ACC112 (cell line): ENCODE results near the gene TGFBR3.
A peak's percentile ranks its signal among the peaks of the same experiment; 100 is the strongest.

Experiments used
- H2AFZ ChIP-seq: fragments of 200-600 bp; sonication (generic); one replicate; pipeline ENCODE4 v1.6.0; 2017; ENCODE audit warnings: antibody characterized with exemption, low read length; ENCODE audit not compliant: unreplicated experiment
- H3K27ac ChIP-seq: fragments of 200-600 bp; sonication (generic); 2 replicates; pipeline ENCODE4 v1.5.1; 2014; ENCODE audit warnings: low read depth, mild to moderate bottlenecking, antibody characterized with exemption, low read length, moderate library complexity
- H3K27me3 ChIP-seq: fragments of 200-600 bp; sonication (generic); 2 replicates; pipeline ENCODE4 v1.6.1; 2014; ENCODE audit warnings: mild to moderate bottlenecking, antibody characterized with exemption, low read length, moderate library complexity, mixed read lengths; ENCODE audit not compliant: insufficient read depth
- H3K36me3 ChIP-seq: fragments of 200-600 bp; sonication (generic); 2 replicates; pipeline ENCODE4 v1.6.1; 2016; ENCODE audit warnings: mild to moderate bottlenecking, antibody characterized with exemption, low read length, moderate library complexity, mixed read lengths; ENCODE audit not compliant: insufficient read depth
- H3K4me1 ChIP-seq: fragments of 200-600 bp; sonication (generic); one replicate; pipeline ENCODE4 v1.6.1; 2016; ENCODE audit warnings: low read length, mixed read lengths; ENCODE audit not compliant: insufficient read depth, unreplicated experiment, control insufficient read depth
- H3K4me3 ChIP-seq: fragments of 200-600 bp; sonication (generic); 2 replicates; pipeline ENCODE4 v1.5.1; 2014; ENCODE audit warnings: mild to moderate bottlenecking, low read depth, low read length
- H3K79me2 ChIP-seq: fragments of 200-600 bp; sonication (generic); one replicate; pipeline ENCODE4 v1.6.0; 2016; ENCODE audit warnings: low read length; ENCODE audit not compliant: control insufficient read depth, unreplicated experiment, insufficient read depth

TGFBR3 gene

GRCh38 chr1:91732291-91733107 lies 153.5 kb downstream of the TGFBR3 start:
- H2AFZ ChIP-seq = no peak overlapping the region
- peaks cover 46% of the 10 kb centered on the region for H3K4me1 ChIP-seq
- no peaks in the 10 kb centered on the region for H3K27me3 ChIP-seq
- peak overlapping the region; percentile 52; the same call in 1 of the 2 replicates for H3K4me3 ChIP-seq
- peaks cover 6% of the 10 kb centered on the region for H3K36me3 ChIP-seq
- H3K79me2 ChIP-seq = no peaks in the 10 kb centered on the region
- H3K27ac ChIP-seq = peak overlapping the region; percentile 74

GRCh38 chr1:91731815-91732214 lies 154.1 kb downstream of the TGFBR3 start:
- Histone ChIP-seq H2AFZ (no peak overlapping the region), H3K27ac (peak overlapping the region; percentile 74)

GRCh38 chr1:91730801-91731732 lies 154.9 kb downstream of the TGFBR3 start:
- H3K4me3 ChIP-seq = peak overlapping the region; percentile 5; the same call in 1 of the 2 replicates
- H2AFZ ChIP-seq = no peak overlapping the region
- peaks cover 44% of the 10 kb centered on the region for H3K4me1 ChIP-seq
- peak overlapping the region; percentile 74; the same call in 1 of the 2 replicates for H3K27ac ChIP-seq
- H3K79me2 ChIP-seq = no peaks in the 10 kb centered on the region
- peaks cover 12% of the 10 kb centered on the region for H3K36me3 ChIP-seq
- H3K27me3 ChIP-seq = no peaks in the 10 kb centered on the region

More at GRCh38 chr1:91731815-91732214, 154.1 kb downstream of the TGFBR3 start:
- H3K4me3 ChIP-seq = peak overlapping the region; percentile 52; the same call in 1 of the 2 replicates
- peaks cover 44% of the 10 kb centered on the region for H3K4me1 ChIP-seq
- peaks cover 12% of the 10 kb centered on the region for H3K36me3 ChIP-seq
- no peaks in the 10 kb centered on the region for H3K27me3 ChIP-seq
- H3K79me2 ChIP-seq = no peaks in the 10 kb centered on the region

GRCh38 chr1:91729621-91730358 lies 156.2 kb downstream of the TGFBR3 start:
- H2AFZ ChIP-seq = no peak overlapping the region

GRCh38 chr1:91727763-91728162 lies 158.2 kb downstream of the TGFBR3 start:
- H3K27ac ChIP-seq = peak overlapping the region; percentile 93; the same call in 1 of the 2 replicates
- H3K36me3 ChIP-seq = peaks cover 12% of the 10 kb centered on the region
- H3K79me2 ChIP-seq = no peaks in the 10 kb centered on the region
- no peak overlapping the region for H2AFZ ChIP-seq
- peaks cover 51% of the 10 kb centered on the region for H3K4me1 ChIP-seq
- H3K4me3 ChIP-seq = no peak overlapping the region
- no peaks in the 10 kb centered on the region for H3K27me3 ChIP-seq

More at GRCh38 chr1:91729621-91730358, 156.2 kb downstream of the TGFBR3 start:
- H3K4me3 ChIP-seq = no peak overlapping the region
- peaks cover 12% of the 10 kb centered on the region for H3K36me3 ChIP-seq
- H3K4me1 ChIP-seq = peaks cover 55% of the 10 kb centered on the region
- no peaks in the 10 kb centered on the region for H3K79me2 ChIP-seq
- H3K27ac ChIP-seq = no peak overlapping the region
- H3K27me3 ChIP-seq = no peaks in the 10 kb centered on the region

- peak overlapping the region; percentile 93 for H3K27ac ChIP-seq
- peaks cover 35% of the 10 kb centered on the region for H3K4me1 ChIP-seq
- H3K27me3 ChIP-seq = no peaks in the 10 kb centered on the region
- H3K79me2 ChIP-seq = no peaks in the 10 kb centered on the region
- peak overlapping the region; percentile 16 for H2AFZ ChIP-seq
- no peak overlapping the region for H3K4me3 ChIP-seq
- peaks cover 12% of the 10 kb centered on the region for H3K36me3 ChIP-seq
These were observed 159.8 kb downstream of the TGFBR3 start for GRCh38 chr1:91725989-91726721.

- Histone ChIP-seq H2AFZ (peak overlapping the region; percentile 8), H3K36me3 (peaks cover 12% of the 10 kb centered on the region), H3K4me1 (peaks cover 29% of the 10 kb centered on the region), H3K27ac (peak overlapping the region; percentile 93), H3K4me3 (no peak overlapping the region), H3K27me3 (no peaks in the 10 kb centered on the region), H3K79me2 (no peaks in the 10 kb centered on the region)
These were observed 160.3 kb downstream of the TGFBR3 start for GRCh38 chr1:91725618-91725988.

GRCh38 chr1:91724644-91725043 lies 161.3 kb downstream of the TGFBR3 start:
- no peaks in the 10 kb centered on the region for H3K27me3 ChIP-seq
- peaks cover 24% of the 10 kb centered on the region for H3K4me1 ChIP-seq
- peaks cover 15% of the 10 kb centered on the region for H3K36me3 ChIP-seq
- H2AFZ ChIP-seq = no peak overlapping the region
- no peaks in the 10 kb centered on the region for H3K79me2 ChIP-seq
- H3K27ac ChIP-seq = no peak overlapping the region
- H3K4me3 ChIP-seq = no peak overlapping the region

- peaks cover 24% of the 10 kb centered on the region for H3K4me1 ChIP-seq
- H3K27me3 ChIP-seq = no peaks in the 10 kb centered on the region
- no peak overlapping the region for H3K4me3 ChIP-seq
- H2AFZ ChIP-seq = no peak overlapping the region
- H3K79me2 ChIP-seq = no peaks in the 10 kb centered on the region
- no peak overlapping the region for H3K27ac ChIP-seq
- peaks cover 19% of the 10 kb centered on the region for H3K36me3 ChIP-seq
These were observed 161.7 kb downstream of the TGFBR3 start for GRCh38 chr1:91724231-91724630.
